H9 (cell line): ENCODE data around the gene RALGPS2. TPM values are rescaled to one million over a fixed set of nuclear protein-coding genes. Genes with fewer than 3 reads are reported as not detected.

Experiments used
- DNase-seq: peaks from one replicate; pipeline ENCODE4 v3.0.0-alpha.2; 2017
- H2AFZ ChIP-seq: one replicate; pipeline ENCODE4 v1.6.1; 2013; ENCODE audit warnings: mild to moderate bottlenecking, low read length, control low read depth, moderate library complexity
- H2AK5ac ChIP-seq: 2 replicates; pipeline ENCODE4 v1.6.1; 2013; ENCODE audit warnings: low read length, control low read depth, mixed read lengths; ENCODE audit not compliant: insufficient read length
- H2BK120ac ChIP-seq: one replicate; pipeline ENCODE4 v1.6.1; 2013; ENCODE audit warnings: low read depth, mild to moderate bottlenecking, low read length, control low read depth, inconsistent platforms; ENCODE audit not compliant: poor library complexity, severe bottlenecking
- H2BK12ac ChIP-seq: 2 replicates; pipeline ENCODE4 v1.6.1; 2013; ENCODE audit warnings: low read length, control low read depth, mixed read lengths, low read depth; ENCODE audit not compliant: insufficient read length
- H2BK15ac ChIP-seq: 2 replicates; pipeline ENCODE4 v1.6.1; 2013; ENCODE audit warnings: low read depth, low read length, control low read depth
- H2BK20ac ChIP-seq: one replicate; pipeline ENCODE4 v1.6.1; 2013; ENCODE audit warnings: low read depth, mild to moderate bottlenecking, low read length, control low read depth, inconsistent platforms; ENCODE audit not compliant: poor library complexity, severe bottlenecking
- H2BK5ac ChIP-seq: 2 replicates; pipeline ENCODE4 v1.6.1; 2013; ENCODE audit warnings: low read length, control low read depth, mixed read lengths; ENCODE audit not compliant: insufficient read length
- H3K14ac ChIP-seq: 2 replicates; pipeline ENCODE4 v1.6.1; 2013; ENCODE audit warnings: low read length, control low read depth; ENCODE audit not compliant: insufficient read depth
- H3K18ac ChIP-seq: 2 replicates; pipeline ENCODE4 v1.6.1; 2013; ENCODE audit warnings: low read depth, mild to moderate bottlenecking, mixed read lengths, low read length, control low read depth; ENCODE audit not compliant: insufficient read length
- H3K23ac ChIP-seq: 2 replicates; pipeline ENCODE4 v1.6.1; 2013; ENCODE audit warnings: low read length, control low read depth, mixed read lengths, low read depth; ENCODE audit not compliant: insufficient read length
- H3K23me2 ChIP-seq: 2 replicates; pipeline ENCODE4 v1.6.1; 2013; ENCODE audit warnings: low read depth, mild to moderate bottlenecking, mixed read lengths, low read length, control low read depth; ENCODE audit not compliant: insufficient read length, poor library complexity, severe bottlenecking
- H3K27ac ChIP-seq: 2 replicates; pipeline ENCODE4 v1.5.1; 2013; ENCODE audit warnings: low read length, control low read depth, mixed read lengths, low read depth; ENCODE audit not compliant: insufficient read length
- H3K27me3 ChIP-seq: 2 replicates; pipeline ENCODE4 v1.6.1; 2013; ENCODE audit warnings: low read length, control low read depth, inconsistent platforms; ENCODE audit not compliant: insufficient read depth
- H3K4ac ChIP-seq: 2 replicates; pipeline ENCODE4 v1.6.1; 2013; ENCODE audit warnings: low read depth, mild to moderate bottlenecking, control low read depth, inconsistent platforms, low read length, moderate library complexity
- H3K4me1 ChIP-seq: 2 replicates; pipeline ENCODE4 v1.6.1; 2013; ENCODE audit warnings: low read length, control low read depth, inconsistent platforms; ENCODE audit not compliant: insufficient read depth
- H3K4me2 ChIP-seq: 2 replicates; pipeline ENCODE4 v1.6.1; 2013; ENCODE audit warnings: low read length, control low read depth, mixed read lengths; ENCODE audit not compliant: insufficient read length, insufficient read depth
- H3K56ac ChIP-seq: 2 replicates; pipeline ENCODE4 v1.6.1; 2013; ENCODE audit warnings: low read depth, mild to moderate bottlenecking, mixed read lengths, low read length, control low read depth; ENCODE audit not compliant: insufficient read length
- H3K79me1 ChIP-seq: 2 replicates; pipeline ENCODE4 v1.6.1; 2013; ENCODE audit warnings: low read depth, mild to moderate bottlenecking, moderate library complexity, low read length, control low read depth, inconsistent platforms; ENCODE audit not compliant: insufficient read depth, poor library complexity, severe bottlenecking
- H3K79me2 ChIP-seq: 2 replicates; pipeline ENCODE4 v1.6.1; 2013; ENCODE audit warnings: low read length, control low read depth, inconsistent platforms; ENCODE audit not compliant: insufficient read depth
- H3K9ac ChIP-seq: 2 replicates; pipeline ENCODE4 v1.6.1; 2013; ENCODE audit warnings: low read length, control low read depth, mixed read lengths; ENCODE audit not compliant: insufficient read length; ENCODE audit errors: extremely low read depth
- H3K9me3 ChIP-seq: one replicate; pipeline ENCODE4 v1.6.1; 2013; ENCODE audit warnings: low read depth, low read length, inconsistent platforms; ENCODE audit not compliant: control insufficient read depth
- H3T11ph ChIP-seq: one replicate; pipeline ENCODE4 v1.6.1; 2013; ENCODE audit warnings: mild to moderate bottlenecking, low read length, control low read depth, inconsistent platforms
- H4K20me1 ChIP-seq: one replicate; pipeline ENCODE4 v1.6.1; 2013; ENCODE audit not compliant: control insufficient read depth, insufficient read length, insufficient read depth
- H4K5ac ChIP-seq: 2 replicates; pipeline ENCODE4 v1.6.1; 2013; ENCODE audit warnings: low read depth, mild to moderate bottlenecking, mixed read lengths, low read length, control low read depth; ENCODE audit not compliant: insufficient read length
- H4K8ac ChIP-seq: replicated peaks from 2 replicates; pipeline ENCODE4 v1.6.1; 2013; ENCODE audit warnings: low read length, control low read depth, mixed read lengths, low read depth; ENCODE audit not compliant: insufficient read length
- H4K91ac ChIP-seq: 2 replicates; pipeline ENCODE4 v1.6.1; 2013; ENCODE audit warnings: low read depth, mild to moderate bottlenecking, moderate library complexity, mixed read lengths, low read length, control low read depth; ENCODE audit not compliant: insufficient read length
- H3K27ac Mint-ChIP-seq, 3 experiments: 2 replicates in 2 of 3; 3 replicates in 1 of 3; pipeline ENCODE4 v1.8.0; 2020 to 2021; ENCODE audit warnings: mixed read lengths in 3 of 3, mild to moderate bottlenecking in 1 of 3, moderate library complexity in 1 of 3
- H3K27me3 Mint-ChIP-seq: 2 replicates; pipeline ENCODE4 v1.8.0; 2021; ENCODE audit warnings: low read depth, mild to moderate bottlenecking, moderate library complexity, mixed read lengths
- H3K36me3 Mint-ChIP-seq, 3 experiments: 2 replicates in 2 of 3; 3 replicates in 1 of 3; pipeline ENCODE4 v1.8.0; 2020 to 2021; ENCODE audit warnings: low read depth in 3 of 3, mixed read lengths in 3 of 3; ENCODE audit not compliant: insufficient read depth in 1 of 3
- H3K4me1 Mint-ChIP-seq, 2 experiments: 2 replicates each; pipeline ENCODE4 v1.8.0; 2020; ENCODE audit warnings: mixed read lengths in 2 of 2
- H3K4me3 Mint-ChIP-seq, 2 experiments: 2 replicates in 1 of 2; 3 replicates in 1 of 2; pipeline ENCODE4 v1.8.0; 2020 to 2021; ENCODE audit warnings: mild to moderate bottlenecking in 2 of 2, mixed read lengths in 2 of 2, moderate library complexity in 1 of 2
- H3K9me3 Mint-ChIP-seq, 2 experiments: 2 replicates in 1 of 2; 3 replicates in 1 of 2; pipeline ENCODE4 v1.8.0; 2020; ENCODE audit warnings: mild to moderate bottlenecking in 2 of 2, mixed read lengths in 2 of 2, moderate library complexity in 1 of 2
- WGBS: extraction: QIAGEN DNeasy Blood & Tissue Kit; methylation state at CpG from one replicate; pipeline ENCODE4 v1.1.7; 2013; ENCODE audit warnings: missing lambda C conversion rate, low lambda C conversion rate, mixed read lengths; ENCODE audit not compliant: insufficient read length; ENCODE audit errors: extremely low coverage; 5-methylcytosine and 5-hydroxymethylcytosine counted together
- total RNA-seq: library from RNA; stranded (reverse); gene quantifications from 2 replicates; pipeline ENCODE4 v1.2.1, GENCODE V29; 2021
- TF ChIP-seq, protein P1 (sequence below): fragments of 200-600 bp; sonication (generic); conservative IDR thresholded peaks from 3 replicates; pipeline ENCODE4 v1.8.0; 2021; ENCODE audit warnings: antibody characterized with exemption, mild to moderate bottlenecking

Gene RALGPS2
- total RNA-seq, 1 experiment from 2014 or later: 32.6 TPM

DNA sequence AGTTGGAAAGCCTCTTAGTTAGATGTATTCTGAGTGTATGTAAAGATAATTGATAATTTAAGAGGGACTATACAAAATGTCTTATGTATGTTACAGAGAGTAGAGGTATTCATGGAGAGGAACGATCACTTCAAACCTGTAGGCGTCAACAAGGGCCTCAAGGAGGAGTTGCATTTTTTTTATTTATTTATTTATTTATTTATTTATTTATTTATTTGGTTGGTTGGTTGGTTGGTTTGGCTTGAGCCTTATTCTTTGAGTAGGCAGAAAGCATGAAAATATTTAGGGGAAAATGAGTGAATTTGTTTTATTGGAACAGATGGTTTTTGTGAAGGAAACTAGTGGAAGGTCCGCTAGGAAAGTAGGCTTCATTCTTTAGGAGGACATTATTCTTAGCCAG lies 137.4 kb downstream of the RALGPS2 start:
- no peaks in the 10 kb centered on the region for H4K20me1 ChIP-seq
- Mint-ChIP-seq H3K27ac (no peak overlapping the region), H3K27me3 (no peaks in the 10 kb centered on the region), H3K36me3 (peaks cover 0 to 8% (median 0%) of the 10 kb centered on the region in 3 experiments; a peak in 3 of 7 replicates), H3K4me3 (no peak overlapping the region), H3K4me1 (no peaks in the 10 kb centered on the region), H3K9me3 (no peaks in the 10 kb centered on the region)
- no peaks in the 10 kb centered on the region for H3K27me3 ChIP-seq
- WGBS: no CpG with 5 or more reads among the region's 3 CpGs
- H3K4ac ChIP-seq: no peak overlapping the region
- no peak overlapping the region for H3K9ac ChIP-seq
- no peaks in the 10 kb centered on the region for H3K4me1 ChIP-seq
- DNase-seq: no peak
- H4K5ac ChIP-seq: no peak overlapping the region
- H3K9me3 ChIP-seq: no peaks in the 10 kb centered on the region
- H3K56ac ChIP-seq: no peak overlapping the region
- no peak overlapping the region for H3K4me2 ChIP-seq
- no peak overlapping the region for H3T11ph ChIP-seq
- H3K23me2 ChIP-seq: no peaks in the 10 kb centered on the region
- H2BK20ac ChIP-seq: no peak overlapping the region
- no peak overlapping the region for H4K91ac ChIP-seq
- TF ChIP-seq, protein P1, sequence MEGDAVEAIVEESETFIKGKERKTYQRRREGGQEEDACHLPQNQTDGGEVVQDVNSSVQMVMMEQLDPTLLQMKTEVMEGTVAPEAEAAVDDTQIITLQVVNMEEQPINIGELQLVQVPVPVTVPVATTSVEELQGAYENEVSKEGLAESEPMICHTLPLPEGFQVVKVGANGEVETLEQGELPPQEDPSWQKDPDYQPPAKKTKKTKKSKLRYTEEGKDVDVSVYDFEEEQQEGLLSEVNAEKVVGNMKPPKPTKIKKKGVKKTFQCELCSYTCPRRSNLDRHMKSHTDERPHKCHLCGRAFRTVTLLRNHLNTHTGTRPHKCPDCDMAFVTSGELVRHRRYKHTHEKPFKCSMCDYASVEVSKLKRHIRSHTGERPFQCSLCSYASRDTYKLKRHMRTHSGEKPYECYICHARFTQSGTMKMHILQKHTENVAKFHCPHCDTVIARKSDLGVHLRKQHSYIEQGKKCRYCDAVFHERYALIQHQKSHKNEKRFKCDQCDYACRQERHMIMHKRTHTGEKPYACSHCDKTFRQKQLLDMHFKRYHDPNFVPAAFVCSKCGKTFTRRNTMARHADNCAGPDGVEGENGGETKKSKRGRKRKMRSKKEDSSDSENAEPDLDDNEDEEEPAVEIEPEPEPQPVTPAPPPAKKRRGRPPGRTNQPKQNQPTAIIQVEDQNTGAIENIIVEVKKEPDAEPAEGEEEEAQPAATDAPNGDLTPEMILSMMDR: no peak
- no peaks in the 10 kb centered on the region for H3K79me1 ChIP-seq
- no peak overlapping the region for H3K18ac ChIP-seq
- no peak overlapping the region for H2AK5ac ChIP-seq
- no peak overlapping the region for H2BK120ac ChIP-seq
- no peak overlapping the region for H2AFZ ChIP-seq
- H3K14ac ChIP-seq: no peak overlapping the region
- no peak overlapping the region for H3K23ac ChIP-seq
- no peak overlapping the region for H3K27ac ChIP-seq
- H2BK12ac ChIP-seq: no peak overlapping the region
- H4K8ac ChIP-seq: no peak overlapping the region
- H3K79me2 ChIP-seq: no peaks in the 10 kb centered on the region
- no peak overlapping the region for H2BK5ac ChIP-seq
- H2BK15ac ChIP-seq: no peak overlapping the region
